ENCODE data around the gene ZIC3.
"Not testable (repeated sequence)": the region's sequence is repeated elsewhere in the genome, so short reads cannot be mapped to it uniquely, and the experiment has no call there.

ZIC3 gene

DNA sequence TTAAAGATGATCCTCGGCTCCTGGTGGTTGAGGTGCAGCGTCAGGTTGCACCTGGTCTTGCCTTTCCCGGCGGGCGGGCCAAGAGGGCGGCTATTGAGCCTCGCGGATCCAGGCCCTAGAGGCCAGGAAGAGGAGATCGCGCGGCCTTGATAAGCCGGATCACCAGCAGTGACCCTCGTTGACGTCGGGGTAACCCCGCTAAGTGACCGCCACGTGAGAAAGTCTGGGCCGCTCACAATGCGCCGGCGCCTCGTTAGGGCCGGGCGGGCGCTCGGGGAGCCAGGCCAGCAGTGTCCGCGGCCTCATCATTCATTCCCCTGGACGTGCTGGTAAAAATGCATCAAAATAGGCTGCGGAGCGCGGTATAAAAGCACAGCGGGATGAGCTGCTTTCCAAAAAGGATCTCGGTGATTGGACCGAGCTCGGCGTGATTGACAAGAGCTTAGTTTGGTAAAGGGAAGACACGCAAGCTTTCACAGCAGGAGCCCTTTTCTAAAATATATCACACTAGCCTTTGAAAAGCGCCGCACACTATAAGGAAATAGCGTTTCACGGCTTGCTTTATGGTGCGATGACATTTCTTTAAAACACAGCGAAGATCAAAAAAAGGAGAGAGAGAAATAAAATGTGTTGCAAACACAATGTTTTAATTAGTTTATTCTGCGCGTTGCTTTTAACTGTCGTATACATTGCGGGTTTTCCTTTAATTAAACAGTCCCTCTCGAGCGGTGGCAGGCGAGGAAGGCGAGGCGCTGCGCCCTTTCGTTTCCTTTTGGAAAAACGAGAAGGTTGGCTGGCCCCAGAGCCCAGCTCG is 15.9 kb upstream of the ZIC3 start:
- H3K4me3 ChIP-seq (ENCODE audit: low read depth, low read length) = no peak overlapping the region

DNA sequence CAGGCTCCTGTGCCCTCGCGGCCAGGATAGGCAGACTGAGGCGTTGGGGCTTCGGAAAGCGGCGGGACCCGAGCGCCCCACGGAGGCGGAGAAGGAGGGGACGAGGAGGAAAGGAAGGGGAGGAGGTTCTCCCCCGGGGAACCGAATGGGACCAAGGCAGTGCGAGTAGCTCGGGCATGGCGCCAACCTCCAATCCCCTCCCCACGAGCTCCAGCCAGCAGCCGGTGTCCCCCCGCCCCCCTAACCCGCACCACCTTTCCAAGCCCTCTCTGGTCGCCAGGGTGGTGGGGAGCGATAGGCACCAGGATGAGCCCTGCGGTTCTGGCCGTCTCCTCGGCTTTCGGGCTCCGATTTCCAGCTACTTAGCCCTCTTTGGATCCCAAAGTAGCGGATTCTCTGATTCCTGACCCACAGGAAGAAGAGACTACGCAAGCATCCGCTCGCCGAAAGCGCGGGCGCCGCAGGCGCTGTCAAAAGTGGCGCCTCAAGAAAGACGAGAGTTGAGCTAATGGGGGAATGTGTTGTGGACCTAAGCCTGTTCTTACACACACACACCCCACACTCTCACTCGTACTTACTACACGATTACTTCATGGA is 15.2 kb upstream of the ZIC3 start:
- no peak overlapping the region for H3K4me3 ChIP-seq (ENCODE audit: low read depth, low read length)
- TF ChIP-seq CTCF (IDR thresholded peaks at IDR 0.05; ENCODE audit: borderline replicate concordance, insufficient read depth, low read depth, low read length) = no peak

More for the DNA sequence above, 15.9 kb upstream of the ZIC3 start:
- TF ChIP-seq CTCF (IDR thresholded peaks at IDR 0.05; ENCODE audit: borderline replicate concordance, insufficient read depth, low read depth, low read length) = no peak

DNA sequence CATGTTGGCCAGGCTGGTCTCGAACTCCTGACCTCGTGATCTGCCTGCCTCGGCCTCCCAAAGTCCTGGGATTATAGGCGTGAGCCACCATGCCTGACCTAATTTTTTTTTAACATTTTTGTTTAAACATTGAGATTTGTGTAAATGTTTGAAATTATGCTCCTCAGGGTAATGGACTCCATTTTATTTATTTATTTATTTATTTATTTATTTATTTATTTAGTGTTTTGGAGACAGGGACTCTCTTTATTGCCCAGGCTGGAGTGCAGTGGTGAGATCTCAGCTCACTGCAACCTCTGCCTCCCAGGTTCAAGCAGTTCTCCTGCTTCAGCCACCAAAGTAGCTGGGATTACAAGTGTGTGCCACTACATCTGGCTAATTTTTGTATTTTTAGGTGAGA is 13.8 kb upstream of the ZIC3 start:
- not testable (repeated sequence) for H3K4me3 ChIP-seq (ENCODE audit: low read depth, low read length)

- no peak for TF ChIP-seq CTCF (IDR thresholded peaks at IDR 0.05; ENCODE audit: borderline replicate concordance, insufficient read depth, low read depth, low read length)
- H3K4me3 ChIP-seq (ENCODE audit: low read depth, low read length) = no peak overlapping the region
Observed at GRCh38 chrX:137562096-137562495, 3.8 kb upstream of the ZIC3 start.

DNA sequence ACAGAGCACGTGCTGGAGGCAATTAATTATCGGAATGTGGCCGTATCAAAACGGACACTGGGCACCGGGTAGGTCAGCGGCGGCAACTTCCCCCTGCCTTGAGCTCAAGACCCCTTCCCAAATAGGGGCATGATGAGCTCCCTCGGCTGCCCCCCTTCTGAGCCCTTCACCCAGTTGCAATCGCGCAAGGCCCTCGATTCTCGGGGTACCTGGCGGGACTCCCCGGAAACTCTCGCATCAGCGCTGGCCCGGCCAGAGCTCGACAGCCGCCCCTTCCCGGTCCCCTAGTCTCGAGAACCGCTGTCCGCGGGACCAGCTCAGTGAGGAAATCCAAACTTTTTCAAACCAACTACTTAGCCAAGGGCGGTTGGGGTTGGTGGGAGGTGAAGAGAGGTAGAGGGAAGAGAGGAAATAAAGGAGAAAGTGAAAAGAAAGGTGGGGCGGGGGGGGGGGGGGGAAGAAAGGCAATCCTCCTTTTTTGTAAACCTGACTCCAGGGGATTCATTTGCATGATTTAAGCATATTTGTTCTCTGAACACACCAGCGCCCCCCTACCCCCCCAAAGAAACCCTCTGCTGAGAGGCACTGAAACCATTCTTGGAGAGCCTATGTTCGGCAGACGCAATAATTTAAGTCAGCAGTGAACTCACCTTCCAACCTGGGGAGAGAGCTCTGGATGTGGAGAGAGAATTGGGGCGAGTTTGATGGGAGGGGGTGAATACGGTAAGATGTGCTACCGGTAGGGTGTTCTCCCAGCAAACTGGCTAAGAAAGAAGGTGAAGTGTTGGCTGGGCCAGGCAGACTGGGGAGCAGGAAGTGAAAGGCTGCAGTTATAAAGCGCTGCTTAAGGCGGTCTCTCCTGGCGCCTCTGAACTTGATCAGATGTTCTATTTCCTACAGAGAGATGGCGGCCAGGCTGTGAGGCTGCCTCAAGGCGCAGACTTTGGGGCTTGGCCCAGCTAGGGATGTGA is 2.0 kb upstream of the ZIC3 start:
- TF ChIP-seq CTCF (IDR thresholded peaks at IDR 0.05; ENCODE audit: borderline replicate concordance, insufficient read depth, low read depth, low read length) = no peak
- no peak overlapping the region for H3K4me3 ChIP-seq (ENCODE audit: low read depth, low read length)

DNA sequence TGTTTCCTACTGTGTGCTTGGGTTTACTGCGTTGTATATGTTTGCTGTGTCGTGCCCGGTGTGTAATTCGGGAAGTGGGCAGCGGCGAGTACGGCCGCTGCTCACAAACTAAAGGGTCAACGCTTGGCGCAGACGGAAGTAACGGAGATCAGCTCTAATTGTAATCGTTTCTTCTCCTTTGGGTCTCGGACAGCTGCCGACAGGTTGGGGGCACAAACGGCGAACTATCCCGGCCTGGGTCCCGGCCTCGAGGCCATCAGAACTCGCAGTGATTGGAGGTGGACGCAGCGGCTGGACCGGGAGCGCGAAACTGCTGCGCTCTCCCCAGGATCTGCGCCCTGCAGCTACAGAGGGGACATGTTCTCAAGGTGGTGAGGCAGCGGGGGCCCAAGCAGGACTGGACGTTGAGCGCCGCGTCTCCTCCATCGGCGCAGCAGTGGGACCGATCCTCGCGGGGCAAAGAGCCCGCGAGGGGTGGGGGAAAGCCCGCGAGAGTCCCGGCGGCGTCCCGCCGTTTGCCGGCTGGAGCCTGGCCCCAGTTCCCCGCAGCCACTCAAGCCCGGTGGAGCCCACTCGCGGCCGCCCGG is 516 bp upstream of the ZIC3 start:
- TF ChIP-seq CTCF (IDR thresholded peaks at IDR 0.05; ENCODE audit: borderline replicate concordance, insufficient read depth, low read depth, low read length) = no peak
- H3K4me3 ChIP-seq (ENCODE audit: low read depth, low read length) = no peak overlapping the region
